HepG2 (cell line): ENCODE results near the gene GART. TPM values are rescaled to one million over a fixed set of nuclear protein-coding genes. Genes with fewer than 3 reads are reported as not detected.
A peak's percentile ranks its signal among the peaks of the same experiment; 100 is the strongest.

Experiments used
- BCL6 ChIP-seq: IDR thresholded peaks from 2 replicates; pipeline ENCODE4 v1.6.1; 2016; ENCODE audit warnings: missing genetic modification reagents, missing compliant biosample characterization
- DMTF1 ChIP-seq: sonication (generic); formaldehyde crosslinking; IDR thresholded peaks from 2 replicates; pipeline ENCODE4 v1.4.0; 2020; ENCODE audit warnings: mild to moderate bottlenecking, missing genetic modification reagents
- FOSL1 ChIP-seq: sonication (generic); formaldehyde crosslinking; IDR thresholded peaks from 2 replicates; pipeline ENCODE4 v1.9.0; 2021; ENCODE audit warnings: missing genetic modification reagents, borderline replicate concordance
- FOXC1 ChIP-seq: sonication (generic); formaldehyde crosslinking; IDR thresholded peaks from 2 replicates; pipeline ENCODE4 v1.8.0; 2022; ENCODE audit warnings: mild to moderate bottlenecking, missing genetic modification reagents, borderline replicate concordance
- HHEX ChIP-seq: IDR thresholded peaks from 2 replicates; pipeline ENCODE4 v1.6.1; 2016; ENCODE audit warnings: control low read depth
- HMGA1 ChIP-seq: sonication (generic); formaldehyde crosslinking; conservative IDR thresholded peaks from 2 replicates; pipeline ENCODE4 v1.4.0; 2020; ENCODE audit warnings: missing genetic modification reagents
- IRX3 ChIP-seq: sonication (generic); formaldehyde crosslinking; IDR thresholded peaks from 2 replicates; pipeline ENCODE4 v1.8.1; 2023; ENCODE audit warnings: mild to moderate bottlenecking, low read depth, missing genetic modification reagents, borderline replicate concordance
- KDM6A ChIP-seq: IDR thresholded peaks from 2 replicates; pipeline ENCODE4 v1.6.1; 2016; ENCODE audit warnings: low read depth
- NFKBIZ ChIP-seq: IDR thresholded peaks from 2 replicates; pipeline ENCODE4 v1.6.1; 2018; ENCODE audit warnings: missing genetic modification reagents, missing compliant biosample characterization
- POLR2AphosphoS5 ChIP-seq: IDR thresholded peaks from 2 replicates; pipeline ENCODE4 v1.6.1; 2012; ENCODE audit warnings: low read depth, low read length
- POLR2G ChIP-seq: fragments of 200-400 bp; formaldehyde crosslinking; IDR thresholded peaks from 2 replicates; pipeline ENCODE4 v1.6.1; 2018; ENCODE audit warnings: mild to moderate bottlenecking, low read depth, low read length, moderate library complexity
- RXRA ChIP-seq: sonication (generic); formaldehyde crosslinking; IDR thresholded peaks from 2 replicates; pipeline ENCODE4 v1.5.1; 2020; ENCODE audit warnings: missing genetic modification reagents
- SALL2 ChIP-seq: sonication (generic); formaldehyde crosslinking; IDR thresholded peaks from 2 replicates; pipeline ENCODE4 v1.8.1; 2023; ENCODE audit warnings: mild to moderate bottlenecking, missing genetic modification reagents, inconsistent platforms
- TGIF2 ChIP-seq: IDR thresholded peaks from 2 replicates; pipeline ENCODE4 v1.6.1; 2016; ENCODE audit warnings: control low read depth, missing compliant biosample characterization
- TSC22D2 ChIP-seq: sonication (generic); formaldehyde crosslinking; IDR thresholded peaks from 2 replicates; pipeline ENCODE4 v1.5.1; 2020; ENCODE audit warnings: missing genetic modification reagents, mild to moderate bottlenecking, borderline replicate concordance
- XRCC5 ChIP-seq: fragments of 200-400 bp; formaldehyde crosslinking; optimal IDR thresholded peaks from 2 replicates; pipeline ENCODE3; 2017; ENCODE audit warnings: mild to moderate bottlenecking, low read length
- ZBTB3 ChIP-seq: sonication (generic); formaldehyde crosslinking; IDR thresholded peaks from 2 replicates; pipeline ENCODE4 v1.4.0; 2020; ENCODE audit warnings: low read depth, mild to moderate bottlenecking, moderate library complexity, missing genetic modification reagents, borderline replicate concordance
- ZBTB7B ChIP-seq: sonication (generic); formaldehyde crosslinking; IDR thresholded peaks from 2 replicates; pipeline ENCODE4 v1.4.0; 2020; ENCODE audit warnings: missing genetic modification reagents
- ZFY ChIP-seq: sonication (generic); formaldehyde crosslinking; IDR thresholded peaks from 2 replicates; pipeline ENCODE4 v1.4.0; 2020; ENCODE audit warnings: missing genetic modification reagents
- ZNF160 ChIP-seq: sonication (generic); formaldehyde crosslinking; IDR thresholded peaks from 2 replicates; pipeline ENCODE4 v1.8.0; 2022; ENCODE audit warnings: mild to moderate bottlenecking, inconsistent platforms, missing genetic modification reagents
- ZNF556 ChIP-seq: sonication (generic); formaldehyde crosslinking; IDR thresholded peaks from 2 replicates; pipeline ENCODE4 v1.4.0; 2020; ENCODE audit warnings: mild to moderate bottlenecking, missing genetic modification reagents, borderline replicate concordance
- ZNF562 ChIP-seq: sonication (generic); formaldehyde crosslinking; IDR thresholded peaks from 2 replicates; pipeline ENCODE4 v1.8.0; 2022; ENCODE audit warnings: missing genetic modification reagents, borderline replicate concordance
- ZNF879 ChIP-seq: sonication (generic); formaldehyde crosslinking; IDR thresholded peaks from 2 replicates; pipeline ENCODE4 v1.8.1; 2023; ENCODE audit warnings: missing genetic modification reagents
- polyA plus RNA-seq, 8 experiments: library from polyadenylated mRNA; depleted of rRNA in 3 of 8; stranded (reverse) in 7 of 8; unstranded in 1 of 8; fragments of >200 nt; fragmentation: Illumina TruSeq in 4 of 8; extraction: Trizol in 4 of 8; gene quantifications; 2 replicates each; pipeline versions ENCODE4 v1.2.1 to v1.2.3, GENCODE V29; 2011 to 2016; ENCODE audit warnings: low read depth in 4 of 8, missing spikeins in 1 of 8, mixed read lengths in 1 of 8; ENCODE audit not compliant: insufficient read depth in 1 of 8
- total RNA-seq, 5 experiments: library from RNA; depleted of rRNA; stranded (reverse); fragments of >200 nt; fragmentation: Illumina TruSeq; extraction: Trizol; gene quantifications; 2 replicates each; pipeline ENCODE4 v1.2.3, GENCODE V29; 2016; ENCODE audit warnings: low read depth in 1 of 5
- TF ChIP-seq, protein P1 (sequence below): sonication (generic); formaldehyde crosslinking; IDR thresholded peaks from 2 replicates; pipeline ENCODE4 v1.4.0; 2020; ENCODE audit warnings: missing genetic modification reagents
- TF ChIP-seq, protein P2 (sequence below): sonication (generic); formaldehyde crosslinking; IDR thresholded peaks from 2 replicates; pipeline ENCODE4 v1.4.0; 2020; ENCODE audit warnings: missing genetic modification reagents, borderline replicate concordance
- TF ChIP-seq, protein P3 (sequence below): sonication (generic); formaldehyde crosslinking; conservative IDR thresholded peaks from 2 replicates; pipeline ENCODE4 v1.5.0; 2020; ENCODE audit warnings: missing genetic modification reagents

GART gene
- total and polyA plus RNA-seq, 2 of the 13 experiments (the other 11 are each of a cell fraction or from before 2014, with no cell fraction given), result 17.9 to 109 TPM

DNA sequence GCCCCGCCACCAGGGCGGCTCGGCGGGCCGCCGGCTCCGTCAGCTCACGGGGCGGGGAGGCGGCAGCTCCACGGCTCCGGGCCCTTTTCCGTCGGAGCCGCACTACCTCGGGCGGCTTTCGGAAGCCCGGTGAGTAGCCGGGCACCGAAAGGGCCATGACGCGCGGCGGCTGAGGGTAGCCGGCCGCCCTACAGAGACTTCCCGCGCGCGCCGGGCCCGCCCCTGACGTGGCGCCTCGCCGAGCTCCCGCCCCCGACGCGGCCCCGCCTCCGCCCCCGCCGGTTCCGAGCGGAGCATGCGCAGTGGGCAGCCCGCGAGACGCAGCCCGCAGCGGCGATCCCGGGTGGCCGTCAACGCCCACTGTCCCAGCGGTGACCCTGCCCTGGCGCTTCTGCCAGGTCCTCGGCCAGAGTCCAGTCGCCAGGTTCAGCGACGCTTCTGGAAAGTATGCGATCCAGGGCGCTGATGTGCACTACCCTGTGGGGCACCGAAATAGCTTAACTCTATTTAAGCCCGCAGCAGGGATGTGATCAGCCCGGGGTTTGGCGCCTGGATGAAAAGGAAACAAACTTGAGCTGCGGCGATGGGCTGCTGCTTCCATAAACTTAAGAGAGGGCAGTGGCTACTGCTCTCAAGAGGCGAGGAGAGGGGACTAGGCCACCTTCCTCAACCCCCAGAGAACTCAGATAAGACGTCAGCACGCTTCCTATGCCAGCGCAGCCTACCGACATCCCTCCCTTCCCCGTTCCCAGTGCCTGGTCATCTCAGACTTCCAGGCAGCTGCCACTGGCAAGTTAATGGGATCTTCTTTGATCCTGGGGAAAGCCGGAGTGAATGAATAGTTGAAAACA is 46.8 kb upstream of the GART start, which contains the start of gene DONSON (continued):
- TF ChIP-seq POLR2AphosphoS5, result peak; percentile 77
- TF ChIP-seq TSC22D2 (CRISPR knock-in tag), result no peak
- TF ChIP-seq, protein P1, sequence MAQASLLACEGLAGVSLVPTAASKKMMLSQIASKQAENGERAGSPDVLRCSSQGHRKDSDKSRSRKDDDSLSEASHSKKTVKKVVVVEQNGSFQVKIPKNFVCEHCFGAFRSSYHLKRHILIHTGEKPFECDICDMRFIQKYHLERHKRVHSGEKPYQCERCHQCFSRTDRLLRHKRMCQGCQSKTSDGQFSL (CRISPR knock-in tag), result no peak
- no peak for TF ChIP-seq ZNF160 (CRISPR knock-in tag)
- no peak for TF ChIP-seq HHEX (CRISPR knock-in tag)
- no peak for TF ChIP-seq BCL6
- TF ChIP-seq ZFY (CRISPR knock-in tag), result peak; percentile 57
- TF ChIP-seq, protein P2, sequence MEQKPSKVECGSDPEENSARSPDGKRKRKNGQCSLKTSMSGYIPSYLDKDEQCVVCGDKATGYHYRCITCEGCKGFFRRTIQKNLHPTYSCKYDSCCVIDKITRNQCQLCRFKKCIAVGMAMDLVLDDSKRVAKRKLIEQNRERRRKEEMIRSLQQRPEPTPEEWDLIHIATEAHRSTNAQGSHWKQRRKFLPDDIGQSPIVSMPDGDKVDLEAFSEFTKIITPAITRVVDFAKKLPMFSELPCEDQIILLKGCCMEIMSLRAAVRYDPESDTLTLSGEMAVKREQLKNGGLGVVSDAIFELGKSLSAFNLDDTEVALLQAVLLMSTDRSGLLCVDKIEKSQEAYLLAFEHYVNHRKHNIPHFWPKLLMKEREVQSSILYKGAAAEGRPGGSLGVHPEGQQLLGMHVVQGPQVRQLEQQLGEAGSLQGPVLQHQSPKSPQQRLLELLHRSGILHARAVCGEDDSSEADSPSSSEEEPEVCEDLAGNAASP (CRISPR knock-in tag), result peak; percentile 86; the same call in 1 of the 2 replicates
- no peak for TF ChIP-seq HMGA1 (CRISPR knock-in tag)
- peak; percentile 99 for TF ChIP-seq RXRA (CRISPR knock-in tag)
- TF ChIP-seq TGIF2 (CRISPR knock-in tag), result peak; percentile 31; the same call in 1 of the 2 replicates
- TF ChIP-seq ZNF556, result no peak
- TF ChIP-seq, protein P3, sequence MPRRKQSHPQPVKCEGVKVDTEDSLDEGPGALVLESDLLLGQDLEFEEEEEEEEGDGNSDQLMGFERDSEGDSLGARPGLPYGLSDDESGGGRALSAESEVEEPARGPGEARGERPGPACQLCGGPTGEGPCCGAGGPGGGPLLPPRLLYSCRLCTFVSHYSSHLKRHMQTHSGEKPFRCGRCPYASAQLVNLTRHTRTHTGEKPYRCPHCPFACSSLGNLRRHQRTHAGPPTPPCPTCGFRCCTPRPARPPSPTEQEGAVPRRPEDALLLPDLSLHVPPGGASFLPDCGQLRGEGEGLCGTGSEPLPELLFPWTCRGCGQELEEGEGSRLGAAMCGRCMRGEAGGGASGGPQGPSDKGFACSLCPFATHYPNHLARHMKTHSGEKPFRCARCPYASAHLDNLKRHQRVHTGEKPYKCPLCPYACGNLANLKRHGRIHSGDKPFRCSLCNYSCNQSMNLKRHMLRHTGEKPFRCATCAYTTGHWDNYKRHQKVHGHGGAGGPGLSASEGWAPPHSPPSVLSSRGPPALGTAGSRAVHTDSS (CRISPR knock-in tag), result no peak
- TF ChIP-seq DMTF1 (CRISPR knock-in tag), result no peak
- peak; percentile 46; the same call in 1 of the 2 replicates for TF ChIP-seq KDM6A (CRISPR knock-in tag)
- TF ChIP-seq FOSL1, result 0 out of 2 replicates have a peak, but pooled peaks have one; percentile 7
- no peak for TF ChIP-seq SALL2 (CRISPR knock-in tag)
- TF ChIP-seq IRX3 (CRISPR knock-in tag), result no peak; the same call in 1 of the 2 replicates
- TF ChIP-seq ZBTB7B (CRISPR knock-in tag), result peak; percentile 57; the same call in 1 of the 2 replicates
- no peak for TF ChIP-seq NFKBIZ (CRISPR knock-in tag)
- TF ChIP-seq ZNF562, result no peak
- no peak for TF ChIP-seq XRCC5
- no peak for TF ChIP-seq ZBTB3 (CRISPR knock-in tag)
- peak; percentile 86 for TF ChIP-seq POLR2G
- TF ChIP-seq FOXC1, result no peak
- no peak for TF ChIP-seq ZNF879 (CRISPR knock-in tag)
